Endothelial cell of umbilical vein (primary cell): ENCODE results near the gene TMEM98.

Source experiments
- JUN ChIP-seq: IDR thresholded peaks from 2 replicates; pipeline ENCODE4 v1.6.1; 2011; ENCODE audit warnings: borderline replicate concordance, low read depth; ENCODE audit not compliant: insufficient read length, insufficient read depth
- TF ChIP-seq, protein P1 (sequence below), 2 donors: IDR thresholded peaks; 1 replicate in 1 of 2; 2 replicates in 1 of 2; pipeline ENCODE4 v1.5.1; 2011; ENCODE audit warnings: low read length in 2 of 2, mild to moderate bottlenecking in 2 of 2, moderate library complexity in 2 of 2, control low read depth in 1 of 2, inconsistent platforms in 1 of 2, low read depth in 1 of 2; ENCODE audit not compliant: insufficient read depth in 1 of 2; ENCODE audit errors: extremely low read depth in 1 of 2

- no peak for TF ChIP-seq JUN
- TF ChIP-seq, protein P1, sequence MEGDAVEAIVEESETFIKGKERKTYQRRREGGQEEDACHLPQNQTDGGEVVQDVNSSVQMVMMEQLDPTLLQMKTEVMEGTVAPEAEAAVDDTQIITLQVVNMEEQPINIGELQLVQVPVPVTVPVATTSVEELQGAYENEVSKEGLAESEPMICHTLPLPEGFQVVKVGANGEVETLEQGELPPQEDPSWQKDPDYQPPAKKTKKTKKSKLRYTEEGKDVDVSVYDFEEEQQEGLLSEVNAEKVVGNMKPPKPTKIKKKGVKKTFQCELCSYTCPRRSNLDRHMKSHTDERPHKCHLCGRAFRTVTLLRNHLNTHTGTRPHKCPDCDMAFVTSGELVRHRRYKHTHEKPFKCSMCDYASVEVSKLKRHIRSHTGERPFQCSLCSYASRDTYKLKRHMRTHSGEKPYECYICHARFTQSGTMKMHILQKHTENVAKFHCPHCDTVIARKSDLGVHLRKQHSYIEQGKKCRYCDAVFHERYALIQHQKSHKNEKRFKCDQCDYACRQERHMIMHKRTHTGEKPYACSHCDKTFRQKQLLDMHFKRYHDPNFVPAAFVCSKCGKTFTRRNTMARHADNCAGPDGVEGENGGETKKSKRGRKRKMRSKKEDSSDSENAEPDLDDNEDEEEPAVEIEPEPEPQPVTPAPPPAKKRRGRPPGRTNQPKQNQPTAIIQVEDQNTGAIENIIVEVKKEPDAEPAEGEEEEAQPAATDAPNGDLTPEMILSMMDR (IDR thresholded peaks at IDR 0.05; ENCODE audit: extremely low read depth in 1 of 2, insufficient read depth in 1 of 2, low read depth in 1 of 2, low read length in 2 of 2): no peak
Observed at GRCh38 chr17:32914181-32914580, 13.8 kb upstream of the TMEM98 start.
